Measurements from ENCODE around the gene CLIP1. TPM values are rescaled to one million over a fixed set of nuclear protein-coding genes. Genes with fewer than 3 reads are reported as not detected.

CLIP1 gene
- polyA plus RNA-seq, 1 of the 3 experiments (the other 2 are of a cell fraction): 33.9 TPM

DNA sequence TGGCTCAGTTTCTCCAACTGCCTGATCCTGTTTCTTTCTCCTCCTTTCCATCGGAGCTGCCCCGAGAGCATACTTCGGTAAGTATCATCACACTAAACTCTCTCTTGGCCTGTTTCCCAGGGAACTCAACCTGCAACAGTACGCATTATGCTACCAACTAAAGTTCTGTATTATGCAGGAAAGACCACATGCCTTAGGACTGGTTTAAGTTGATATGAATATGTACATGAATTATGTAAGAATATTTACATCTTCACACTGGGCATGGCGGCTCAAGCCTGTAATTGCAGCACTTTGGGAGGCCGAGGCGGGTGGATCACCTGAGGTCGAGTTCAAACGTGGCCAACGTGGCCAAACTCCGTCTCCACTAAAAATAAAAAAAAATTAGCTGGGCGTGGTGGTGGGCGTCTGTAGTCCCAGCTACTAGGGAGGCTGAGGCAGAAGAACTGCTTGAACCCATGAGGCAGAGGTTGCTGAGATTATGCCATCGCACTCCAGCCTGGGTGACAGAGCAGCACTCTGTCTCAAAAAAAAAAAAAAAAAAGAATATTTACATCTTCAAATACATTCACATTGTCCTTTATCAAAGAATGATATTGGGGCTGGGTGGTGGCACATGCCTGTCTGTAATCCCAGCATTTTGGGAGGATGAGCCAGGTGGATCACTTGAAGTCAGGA lies 124.3 kb downstream of the CLIP1 start:
- Histone ChIP-seq H3K4me1 (ENCODE audit: control insufficient read depth in 1 of 2, insufficient read depth in 2 of 2, low read depth in 1 of 2, low read length in 1 of 2) (no peaks in the 10 kb centered on the region), H3F3A (replicated peaks; ENCODE audit: insufficient read depth) (no peaks in the 10 kb centered on the region), H3K4me3 (ENCODE audit: low read depth in 2 of 2, low read length in 1 of 2) (no peak overlapping the region), H3K27ac (ENCODE audit: low read depth in 2 of 2, low read length in 1 of 2) (no peak overlapping the region), H3K9ac (no peak overlapping the region), H3K4me2 (no peak overlapping the region), H3K36me3 (replicated peaks in 1 of 2; ENCODE audit: control insufficient read depth in 1 of 2, insufficient read depth in 2 of 2, low read length in 1 of 2) (peaks cover 11 to 41% of the 10 kb centered on the region in 2 experiments), H3K79me2 (ENCODE audit: insufficient read depth) (no peaks in the 10 kb centered on the region), H3K27me3 (ENCODE audit: insufficient read depth) (no peaks in the 10 kb centered on the region), H2AFZ (ENCODE audit: low read depth) (no peak overlapping the region), H3K9me2 (no peaks in the 10 kb centered on the region), H4K20me1 (ENCODE audit: insufficient read depth) (no peaks in the 10 kb centered on the region), H3K9me3 (no peaks in the 10 kb centered on the region)
- TF ChIP-seq FOXM1 (IDR thresholded peaks at IDR 0.05; ENCODE audit: low read depth): no peak
- TF ChIP-seq JUND (IDR thresholded peaks at IDR 0.05): no peak
- TF ChIP-seq, protein P1, sequence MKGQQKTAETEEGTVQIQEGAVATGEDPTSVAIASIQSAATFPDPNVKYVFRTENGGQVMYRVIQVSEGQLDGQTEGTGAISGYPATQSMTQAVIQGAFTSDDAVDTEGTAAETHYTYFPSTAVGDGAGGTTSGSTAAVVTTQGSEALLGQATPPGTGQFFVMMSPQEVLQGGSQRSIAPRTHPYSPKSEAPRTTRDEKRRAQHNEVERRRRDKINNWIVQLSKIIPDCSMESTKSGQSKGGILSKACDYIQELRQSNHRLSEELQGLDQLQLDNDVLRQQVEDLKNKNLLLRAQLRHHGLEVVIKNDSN (IDR thresholded peaks at IDR 0.05; ENCODE audit: borderline replicate concordance, low read depth): no peak
- TF ChIP-seq POLR2AphosphoS5 (IDR thresholded peaks at IDR 0.05; ENCODE audit: low read depth, low read length): no peak
- TF ChIP-seq ELF1 (IDR thresholded peaks at IDR 0.05): no peak
- TF ChIP-seq, protein P2, sequence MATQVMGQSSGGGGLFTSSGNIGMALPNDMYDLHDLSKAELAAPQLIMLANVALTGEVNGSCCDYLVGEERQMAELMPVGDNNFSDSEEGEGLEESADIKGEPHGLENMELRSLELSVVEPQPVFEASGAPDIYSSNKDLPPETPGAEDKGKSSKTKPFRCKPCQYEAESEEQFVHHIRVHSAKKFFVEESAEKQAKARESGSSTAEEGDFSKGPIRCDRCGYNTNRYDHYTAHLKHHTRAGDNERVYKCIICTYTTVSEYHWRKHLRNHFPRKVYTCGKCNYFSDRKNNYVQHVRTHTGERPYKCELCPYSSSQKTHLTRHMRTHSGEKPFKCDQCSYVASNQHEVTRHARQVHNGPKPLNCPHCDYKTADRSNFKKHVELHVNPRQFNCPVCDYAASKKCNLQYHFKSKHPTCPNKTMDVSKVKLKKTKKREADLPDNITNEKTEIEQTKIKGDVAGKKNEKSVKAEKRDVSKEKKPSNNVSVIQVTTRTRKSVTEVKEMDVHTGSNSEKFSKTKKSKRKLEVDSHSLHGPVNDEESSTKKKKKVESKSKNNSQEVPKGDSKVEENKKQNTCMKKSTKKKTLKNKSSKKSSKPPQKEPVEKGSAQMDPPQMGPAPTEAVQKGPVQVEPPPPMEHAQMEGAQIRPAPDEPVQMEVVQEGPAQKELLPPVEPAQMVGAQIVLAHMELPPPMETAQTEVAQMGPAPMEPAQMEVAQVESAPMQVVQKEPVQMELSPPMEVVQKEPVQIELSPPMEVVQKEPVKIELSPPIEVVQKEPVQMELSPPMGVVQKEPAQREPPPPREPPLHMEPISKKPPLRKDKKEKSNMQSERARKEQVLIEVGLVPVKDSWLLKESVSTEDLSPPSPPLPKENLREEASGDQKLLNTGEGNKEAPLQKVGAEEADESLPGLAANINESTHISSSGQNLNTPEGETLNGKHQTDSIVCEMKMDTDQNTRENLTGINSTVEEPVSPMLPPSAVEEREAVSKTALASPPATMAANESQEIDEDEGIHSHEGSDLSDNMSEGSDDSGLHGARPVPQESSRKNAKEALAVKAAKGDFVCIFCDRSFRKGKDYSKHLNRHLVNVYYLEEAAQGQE (IDR thresholded peaks at IDR 0.05; ENCODE audit: low read depth, low read length): no peak
- TF ChIP-seq, protein P3, sequence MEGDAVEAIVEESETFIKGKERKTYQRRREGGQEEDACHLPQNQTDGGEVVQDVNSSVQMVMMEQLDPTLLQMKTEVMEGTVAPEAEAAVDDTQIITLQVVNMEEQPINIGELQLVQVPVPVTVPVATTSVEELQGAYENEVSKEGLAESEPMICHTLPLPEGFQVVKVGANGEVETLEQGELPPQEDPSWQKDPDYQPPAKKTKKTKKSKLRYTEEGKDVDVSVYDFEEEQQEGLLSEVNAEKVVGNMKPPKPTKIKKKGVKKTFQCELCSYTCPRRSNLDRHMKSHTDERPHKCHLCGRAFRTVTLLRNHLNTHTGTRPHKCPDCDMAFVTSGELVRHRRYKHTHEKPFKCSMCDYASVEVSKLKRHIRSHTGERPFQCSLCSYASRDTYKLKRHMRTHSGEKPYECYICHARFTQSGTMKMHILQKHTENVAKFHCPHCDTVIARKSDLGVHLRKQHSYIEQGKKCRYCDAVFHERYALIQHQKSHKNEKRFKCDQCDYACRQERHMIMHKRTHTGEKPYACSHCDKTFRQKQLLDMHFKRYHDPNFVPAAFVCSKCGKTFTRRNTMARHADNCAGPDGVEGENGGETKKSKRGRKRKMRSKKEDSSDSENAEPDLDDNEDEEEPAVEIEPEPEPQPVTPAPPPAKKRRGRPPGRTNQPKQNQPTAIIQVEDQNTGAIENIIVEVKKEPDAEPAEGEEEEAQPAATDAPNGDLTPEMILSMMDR (IDR thresholded peaks at IDR 0.05): no peak
- ChIA-PET POLR2A (no interaction called here), CTCF (no interaction called here)
- no peak for DNase-seq
- WGBS (ENCODE audit: low lambda C conversion rate): 96% methylated on average over 14 of the region's 14 CpGs

DNA sequence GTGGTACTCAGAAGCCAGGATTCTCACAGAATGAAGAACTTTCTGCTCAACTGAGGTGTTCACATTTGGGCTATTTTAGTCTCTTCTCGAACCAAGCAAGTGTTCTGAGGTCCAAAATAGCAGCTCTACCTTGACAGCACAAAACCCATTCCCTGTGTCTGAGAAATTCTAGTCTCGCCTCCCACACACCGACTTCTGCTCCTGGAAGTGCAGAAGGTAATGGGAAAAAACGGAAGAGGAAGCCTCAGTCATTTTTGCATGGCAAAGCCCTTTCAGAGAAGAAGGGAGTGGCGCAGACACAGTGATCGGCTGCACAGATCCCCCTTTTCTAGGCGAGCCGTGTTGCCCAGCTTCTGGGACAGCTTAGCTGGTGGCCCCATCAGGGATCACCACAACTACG lies 125.0 kb downstream of the CLIP1 start:
- Histone ChIP-seq H3K9me2 (no peaks in the 10 kb centered on the region), H3K36me3 (replicated peaks in 1 of 2; ENCODE audit: control insufficient read depth in 1 of 2, insufficient read depth in 2 of 2, low read length in 1 of 2) (peaks cover 10 to 42% of the 10 kb centered on the region in 2 experiments), H4K20me1 (ENCODE audit: insufficient read depth) (no peaks in the 10 kb centered on the region), H3K4me1 (ENCODE audit: control insufficient read depth in 1 of 2, insufficient read depth in 2 of 2, low read depth in 1 of 2, low read length in 1 of 2) (no peaks in the 10 kb centered on the region), H3K4me2 (no peak overlapping the region), H3K79me2 (ENCODE audit: insufficient read depth) (no peaks in the 10 kb centered on the region), H3K9me3 (no peaks in the 10 kb centered on the region), H3K4me3 (ENCODE audit: low read depth in 2 of 2, low read length in 1 of 2) (no peak overlapping the region), H3K27ac (ENCODE audit: low read depth in 2 of 2, low read length in 1 of 2) (no peak overlapping the region), H3F3A (replicated peaks; ENCODE audit: insufficient read depth) (no peaks in the 10 kb centered on the region), H3K27me3 (ENCODE audit: insufficient read depth) (no peaks in the 10 kb centered on the region), H2AFZ (ENCODE audit: low read depth) (no peak overlapping the region), H3K9ac (no peak overlapping the region)
- POLR2A ChIA-PET: no interaction called here
- DNase-seq: no peak
- no peak for TF ChIP-seq MXI1 (IDR thresholded peaks at IDR 0.05; ENCODE audit: low read depth, low read length)
- TF ChIP-seq FOXJ3 (CRISPR knock-in tag; IDR thresholded peaks at IDR 0.05): no peak
- TF ChIP-seq EP300 (IDR thresholded peaks at IDR 0.05; ENCODE audit: borderline replicate concordance in 1 of 2, low read depth in 1 of 2, low read length in 1 of 2): no peak
- no peak for TF ChIP-seq RCOR1 (IDR thresholded peaks at IDR 0.05; ENCODE audit: low read length)
- no peak for TF ChIP-seq GABPA (IDR thresholded peaks at IDR 0.05; ENCODE audit: low read depth)
- TF ChIP-seq RFX5 (IDR thresholded peaks at IDR 0.05; ENCODE audit: low read length): no peak
- TF ChIP-seq MEF2A (IDR thresholded peaks at IDR 0.05; ENCODE audit: borderline replicate concordance, low read depth): no peak
- TF ChIP-seq, protein P3 (IDR thresholded peaks at IDR 0.05): no peak
- no peak for TF ChIP-seq EZH2phosphoT487 (IDR thresholded peaks at IDR 0.05; ENCODE audit: borderline replicate concordance, low read depth)
- TF ChIP-seq NFIC (IDR thresholded peaks at IDR 0.05; ENCODE audit: borderline replicate concordance): no peak
- TF ChIP-seq, protein P4, sequence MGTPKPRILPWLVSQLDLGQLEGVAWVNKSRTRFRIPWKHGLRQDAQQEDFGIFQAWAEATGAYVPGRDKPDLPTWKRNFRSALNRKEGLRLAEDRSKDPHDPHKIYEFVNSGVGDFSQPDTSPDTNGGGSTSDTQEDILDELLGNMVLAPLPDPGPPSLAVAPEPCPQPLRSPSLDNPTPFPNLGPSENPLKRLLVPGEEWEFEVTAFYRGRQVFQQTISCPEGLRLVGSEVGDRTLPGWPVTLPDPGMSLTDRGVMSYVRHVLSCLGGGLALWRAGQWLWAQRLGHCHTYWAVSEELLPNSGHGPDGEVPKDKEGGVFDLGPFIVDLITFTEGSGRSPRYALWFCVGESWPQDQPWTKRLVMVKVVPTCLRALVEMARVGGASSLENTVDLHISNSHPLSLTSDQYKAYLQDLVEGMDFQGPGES (IDR thresholded peaks at IDR 0.05; ENCODE audit: low read depth, low read length): no peak
- CTCF ChIA-PET: no interaction called here
- 91% methylated on average over 9 of the region's 9 CpGs for WGBS (ENCODE audit: low lambda C conversion rate)
